Tibial artery (tissue), 4 donors: Measurements from ENCODE around the gene DSC2.

Experiments
- DNase-seq, 2 donors: peaks; one replicate each; pipeline ENCODE4 v3.0.0-alpha.2; 2019
- H3K27ac ChIP-seq, 2 donors: fragments of 200-600 bp; sonication (generic) in 1 of 2; 1 replicate in 1 of 2; 2 replicates in 1 of 2; pipeline ENCODE4 v1.5.1; 2018 to 2019; ENCODE audit warnings: mild to moderate bottlenecking in 1 of 2
- H3K27me3 ChIP-seq, 2 donors: fragments of 200-600 bp; sonication (generic) in 1 of 2; one replicate each; pipeline versions ENCODE4 v1.5.1 to v1.6.0; 2016 to 2019
- H3K36me3 ChIP-seq, 3 donors: fragments of 200-600 bp; sonication (generic) in 2 of 3; one replicate each; pipeline ENCODE4 v1.5.1; 2016 to 2019; ENCODE audit warnings: mild to moderate bottlenecking in 2 of 3
- H3K4me1 ChIP-seq, 4 donors: fragments of 200-600 bp; sonication (generic) in 2 of 4; 1 replicate in 3 of 4; 2 replicates in 1 of 4; pipeline ENCODE4 v1.5.1; 2016 to 2019
- H3K4me3 ChIP-seq, 2 donors: fragments of 200-600 bp; sonication (generic) in 1 of 2; 1 replicate in 1 of 2; 2 replicates in 1 of 2; pipeline ENCODE4 v1.5.1; 2018 to 2019; ENCODE audit warnings: mild to moderate bottlenecking in 2 of 2
- H3K9me3 ChIP-seq, 3 donors: fragments of 200-600 bp; sonication (generic) in 1 of 3; one replicate each; pipeline ENCODE4 v1.5.1; 2016 to 2019
- intact Hi-C: fragments of 100-400 bp; cut with DNase I; formaldehyde crosslinking; loops from one replicate; pipeline ENCODE4 v1.15.0; 2023; ENCODE audit warnings: low total_unique reads
- TF ChIP-seq, protein P1 (sequence below), 2 experiments: fragments of 200-600 bp in 1 of 2; fragments of 450-650 bp in 1 of 2; IDR thresholded peaks; one replicate each; pipeline ENCODE4 v1.5.1; 2017 to 2019; ENCODE audit warnings: antibody characterized with exemption in 2 of 2, mild to moderate bottlenecking in 1 of 2, moderate library complexity in 1 of 2

The DSC2 gene

DNA sequence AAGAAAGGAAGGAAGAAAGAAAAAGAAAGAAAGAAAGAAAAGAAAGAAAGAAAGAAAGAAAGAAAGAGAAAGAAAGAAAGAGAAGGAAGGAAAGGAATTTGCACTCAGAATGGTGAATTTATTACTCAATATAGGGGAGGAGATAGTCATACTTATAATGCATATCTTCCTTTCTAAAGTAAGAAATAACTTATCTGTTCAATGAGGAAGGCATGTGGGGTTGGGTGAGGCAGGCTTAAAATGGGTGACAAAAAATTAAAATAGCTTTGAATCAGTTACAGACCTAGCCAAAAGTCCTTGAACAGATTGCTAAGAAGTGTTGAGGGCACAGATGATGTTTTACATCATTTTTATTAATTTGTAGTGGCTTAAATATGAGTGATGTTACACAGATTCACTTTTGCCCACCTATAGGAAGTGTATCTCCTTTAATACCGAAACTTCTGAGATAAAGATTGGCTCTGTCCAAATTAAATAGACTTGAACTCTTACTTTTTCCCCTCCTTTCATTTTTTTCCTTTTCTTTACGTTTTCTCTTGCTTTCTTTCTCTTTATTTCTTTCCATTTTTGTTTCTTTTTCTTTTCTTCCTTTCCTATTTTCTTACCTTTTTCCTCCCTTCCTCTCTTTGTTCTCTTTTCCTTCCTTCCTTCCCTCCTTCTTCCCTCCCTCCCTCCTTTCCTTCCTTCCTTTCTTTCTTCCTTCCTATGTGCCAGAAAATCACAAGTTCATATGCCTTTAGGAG, 14.8 kb upstream of the DSC2 start:
- no peak overlapping the region for H3K4me3 ChIP-seq
- H3K27me3 ChIP-seq, result no peaks in the 10 kb centered on the region
- intact Hi-C loops, result no loop called here
- TF ChIP-seq, protein P1, sequence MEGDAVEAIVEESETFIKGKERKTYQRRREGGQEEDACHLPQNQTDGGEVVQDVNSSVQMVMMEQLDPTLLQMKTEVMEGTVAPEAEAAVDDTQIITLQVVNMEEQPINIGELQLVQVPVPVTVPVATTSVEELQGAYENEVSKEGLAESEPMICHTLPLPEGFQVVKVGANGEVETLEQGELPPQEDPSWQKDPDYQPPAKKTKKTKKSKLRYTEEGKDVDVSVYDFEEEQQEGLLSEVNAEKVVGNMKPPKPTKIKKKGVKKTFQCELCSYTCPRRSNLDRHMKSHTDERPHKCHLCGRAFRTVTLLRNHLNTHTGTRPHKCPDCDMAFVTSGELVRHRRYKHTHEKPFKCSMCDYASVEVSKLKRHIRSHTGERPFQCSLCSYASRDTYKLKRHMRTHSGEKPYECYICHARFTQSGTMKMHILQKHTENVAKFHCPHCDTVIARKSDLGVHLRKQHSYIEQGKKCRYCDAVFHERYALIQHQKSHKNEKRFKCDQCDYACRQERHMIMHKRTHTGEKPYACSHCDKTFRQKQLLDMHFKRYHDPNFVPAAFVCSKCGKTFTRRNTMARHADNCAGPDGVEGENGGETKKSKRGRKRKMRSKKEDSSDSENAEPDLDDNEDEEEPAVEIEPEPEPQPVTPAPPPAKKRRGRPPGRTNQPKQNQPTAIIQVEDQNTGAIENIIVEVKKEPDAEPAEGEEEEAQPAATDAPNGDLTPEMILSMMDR (IDR thresholded peaks at IDR 0.05), result no peak
- no peaks in the 10 kb centered on the region for H3K9me3 ChIP-seq
- no peak overlapping the region for H3K27ac ChIP-seq
- H3K4me1 ChIP-seq, result no peaks in the 10 kb centered on the region
- H3K36me3 ChIP-seq, result no peaks in the 10 kb centered on the region
- DNase-seq, result no peak

DNA sequence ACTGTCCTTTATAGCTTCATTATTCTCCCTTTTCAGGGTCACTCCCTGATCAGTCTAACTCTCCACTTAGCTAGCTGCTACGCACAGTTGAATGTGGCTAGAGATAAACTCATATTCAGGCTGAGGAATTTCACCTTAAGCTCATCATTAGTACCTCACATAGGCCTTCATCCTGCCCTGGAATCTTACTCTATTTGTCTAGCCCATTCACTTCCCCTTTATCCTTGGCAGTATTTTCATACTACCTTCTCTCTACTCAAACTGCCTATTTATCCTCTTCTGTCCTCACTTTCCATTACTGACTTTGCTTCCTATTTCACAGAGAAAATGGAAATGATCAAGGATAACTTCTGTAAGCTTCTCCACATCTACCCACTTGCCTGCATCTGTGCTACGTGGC, 10.6 kb upstream of the DSC2 start:
- intact Hi-C loops, result no loop called here
- no peak overlapping the region for H3K4me3 ChIP-seq

DNA sequence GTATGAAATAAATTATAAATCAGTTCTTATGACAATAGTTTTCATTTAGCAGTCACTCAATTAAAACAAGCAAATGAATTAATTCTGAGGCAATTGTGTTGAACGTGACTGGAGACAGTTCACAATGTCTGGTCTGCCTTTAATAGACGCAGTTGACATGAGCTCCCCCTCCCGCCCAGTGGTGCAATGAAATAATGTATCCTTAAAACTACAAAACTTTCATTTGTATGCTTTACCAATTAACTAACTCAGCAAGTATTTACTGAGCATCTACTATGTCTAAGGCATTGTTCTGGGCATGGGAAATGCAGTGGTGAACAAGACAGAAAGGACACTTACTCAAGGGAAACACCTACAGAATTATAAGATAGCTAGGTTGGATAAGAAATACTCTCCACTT, 3.5 kb upstream of the DSC2 start:
- Histone ChIP-seq H3K27ac (no peak overlapping the region), H3K9me3 (no peaks in the 10 kb centered on the region), H3K27me3 (peaks cover 0 to 21% of the 10 kb centered on the region in 2 donors), H3K4me3 (no peak overlapping the region), H3K4me1 (peaks cover 0 to 15% (median 15%) of the 10 kb centered on the region in 4 donors), H3K36me3 (no peaks in the 10 kb centered on the region)
- TF ChIP-seq, protein P1 (IDR thresholded peaks at IDR 0.05), result no peak
- intact Hi-C loops, result no loop called here
- no peak for DNase-seq

More for the DNA sequence above, 10.6 kb upstream of the DSC2 start:
- Histone ChIP-seq H3K27ac (no peak overlapping the region), H3K4me1 (no peaks in the 10 kb centered on the region), H3K36me3 (no peaks in the 10 kb centered on the region), H3K27me3 (no peaks in the 10 kb centered on the region), H3K9me3 (no peaks in the 10 kb centered on the region)
- TF ChIP-seq, protein P1 (IDR thresholded peaks at IDR 0.05), result no peak
- no peak for DNase-seq

DNA sequence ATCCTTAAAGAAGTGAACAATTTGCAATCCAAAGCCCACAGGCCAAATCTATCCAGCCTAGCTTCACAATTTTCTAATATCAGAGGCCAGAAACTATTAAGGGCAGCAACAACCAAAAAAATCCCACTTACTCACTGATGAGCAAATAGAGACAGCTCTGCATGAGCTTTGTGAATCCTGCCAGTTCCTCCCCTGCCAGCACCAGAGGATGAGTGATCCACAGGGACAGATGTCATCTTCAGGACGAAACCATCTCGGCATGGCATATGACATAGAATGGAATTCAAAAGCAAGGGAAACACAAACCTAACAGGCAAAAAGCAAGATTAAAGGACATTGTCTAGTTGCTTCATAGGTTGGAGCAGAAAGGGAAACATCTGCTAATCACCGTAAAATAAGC, 2.2 kb upstream of the DSC2 start:
- no peak overlapping the region for H3K27ac ChIP-seq
- intact Hi-C loops, result no loop called here

DNA sequence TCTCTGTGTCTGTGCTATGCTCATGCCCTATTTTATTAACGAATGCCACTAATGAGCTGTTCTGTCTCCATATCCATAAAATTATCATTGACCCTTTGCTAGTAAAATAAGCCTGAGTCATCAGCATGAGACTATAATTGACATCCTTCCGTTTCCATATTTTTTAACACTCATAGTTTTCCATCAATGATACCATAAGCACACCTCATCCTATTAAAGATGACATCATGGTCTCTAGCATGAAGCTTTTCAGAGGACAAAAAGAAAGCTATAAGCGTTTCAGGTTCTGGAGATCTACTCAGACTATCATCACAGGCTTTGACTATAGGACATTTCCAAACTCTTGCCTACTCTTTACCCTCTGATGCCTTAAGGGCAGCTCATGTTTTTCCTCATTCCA, 1.2 kb upstream of the DSC2 start:
- no peak overlapping the region for H3K27ac ChIP-seq
- intact Hi-C loops, result no loop called here
- peaks cover 0 to 16% (median 15%) of the 10 kb centered on the region in 4 donors for H3K4me1 ChIP-seq
- no peak overlapping the region for H3K4me3 ChIP-seq
- no peaks in the 10 kb centered on the region for H3K36me3 ChIP-seq
- peaks cover 0 to 39% of the 10 kb centered on the region in 2 donors for H3K27me3 ChIP-seq
- no peaks in the 10 kb centered on the region for H3K9me3 ChIP-seq
- TF ChIP-seq, protein P1 (IDR thresholded peaks at IDR 0.05), result no peak
- DNase-seq, result no peak

More for the DNA sequence above, 2.2 kb upstream of the DSC2 start:
- TF ChIP-seq, protein P1 (IDR thresholded peaks at IDR 0.05), result no peak
- H3K9me3 ChIP-seq, result no peaks in the 10 kb centered on the region
- H3K27me3 ChIP-seq, result peaks cover 0 to 33% of the 10 kb centered on the region in 2 donors
- no peak for DNase-seq
- no peaks in the 10 kb centered on the region for H3K36me3 ChIP-seq
- peaks cover 0 to 16% (median 15%) of the 10 kb centered on the region in 4 donors for H3K4me1 ChIP-seq
- no peak overlapping the region for H3K4me3 ChIP-seq
